Motor neuron (in vitro differentiated cells): ENCODE data around the gene GPHN. TPM values are rescaled to one million over a fixed set of nuclear protein-coding genes. Genes with fewer than 3 reads are reported as not detected.
A peak's percentile ranks its signal among the peaks of the same experiment; 100 is the strongest.
"Not testable (repeated sequence)": the region's sequence is repeated elsewhere in the genome, so short reads cannot be mapped to it uniquely, and the experiment has no call there.

ENCODE experiments used
- ATAC-seq, 8 experiments: fragments of 200-7000 bp; cut with Tn5 transposase; replicated peaks in 6 of 8; 2 replicates each; pipeline ENCODE4 v1.8.0; 2021; ENCODE audit warnings: mild to moderate bottlenecking in 8 of 8, moderate library complexity in 8 of 8
- H3K27ac ChIP-seq, 2 donors: fragments of 250-450 bp; sonication (Bioruptor Pico); 2 replicates each; pipeline ENCODE4 v1.9.0; 2021; ENCODE audit warnings: antibody characterized with exemption in 2 of 2, mild to moderate bottlenecking in 2 of 2, moderate library complexity in 1 of 2
- H3K4me1 ChIP-seq, 2 donors: fragments of 250-450 bp; sonication (Bioruptor Pico); replicated peaks in 1 of 2; 2 replicates each; pipeline ENCODE4 v1.6.1; 2021; ENCODE audit warnings: antibody characterized with exemption in 2 of 2, mild to moderate bottlenecking in 2 of 2, moderate library complexity in 1 of 2
- H3K4me3 ChIP-seq, 5 donors: fragments of 250-450 bp; sonication (Bioruptor Pico); 2 replicates each; pipeline ENCODE4 v1.9.0; 2021; ENCODE audit warnings: antibody characterized with exemption in 5 of 5, mild to moderate bottlenecking in 5 of 5, moderate library complexity in 4 of 5
- WGBS, 10 experiments: fragments of 450-650 bp; shearing (Covaris generic); methylation state at CpG; one replicate each; pipeline ENCODE4 v1.0.0; 2022; 5-methylcytosine and 5-hydroxymethylcytosine counted together
- in situ Hi-C, 9 experiments: fragments of 400-800 bp; cut with MboI; loops; one replicate each; pipeline ENCODE4 v1.15.0; 2021; ENCODE audit warnings: low sequenced_read_pairs in 9 of 9, low pct_unique_long_range_greater_than_20kb in 2 of 9; ENCODE audit not compliant: unreplicated experiment in 9 of 9
- total RNA-seq, 8 experiments: library from RNA; unstranded; fragments of 300-600 nt; gene quantifications; 2 replicates each; pipeline versions ENCODE4 v1.2.3 to v1.2.4, GENCODE V29; 2022

Gene GPHN
- total RNA-seq, 8 experiments from 2014 or later, result 15.9 to 77.5 (median 55.0) TPM

- in situ Hi-C loops, result no loop called here
- no peak for ATAC-seq
- WGBS, 10 experiments, result 80 to 100% (median 95%) methylated on average over 1 to 3 of the region's 3 CpGs; no CpG with 5 or more reads in 5 of the 10 experiments
- H3K27ac ChIP-seq, result no peak overlapping the region
- H3K4me1 ChIP-seq, result no peaks in the 10 kb centered on the region
- H3K4me3 ChIP-seq, result no peak overlapping the region
These were observed 524.2 kb downstream of the GPHN start for GRCh38 chr14:67031920-67032774.

DNA sequence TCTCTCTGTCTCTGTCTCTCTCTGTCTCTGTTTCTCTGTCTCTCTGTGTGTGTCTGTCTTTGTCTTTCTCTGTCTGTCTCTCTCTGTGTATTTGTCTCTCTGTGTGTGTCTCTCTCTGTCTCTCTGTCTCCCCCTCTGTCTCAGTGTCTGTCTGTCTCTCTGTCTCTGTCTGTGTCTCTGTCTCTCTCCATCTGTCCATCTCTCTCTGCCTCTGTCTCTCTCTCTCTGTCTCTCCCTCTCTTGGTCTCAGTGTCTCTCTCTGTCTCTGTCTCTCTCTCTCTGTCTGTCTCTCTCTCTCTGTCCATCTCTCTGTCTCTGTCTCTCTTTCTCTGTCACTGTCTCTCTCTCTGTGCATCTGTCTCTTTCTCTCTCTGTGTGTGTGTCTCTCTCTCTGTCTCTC, 537.5 kb downstream of the GPHN start:
- H3K27ac ChIP-seq, result no peak overlapping the region
- in situ Hi-C loops, result no loop called here
- no peak for ATAC-seq
- H3K4me1 ChIP-seq, result no peaks in the 10 kb centered on the region
- no peak overlapping the region for H3K4me3 ChIP-seq

DNA sequence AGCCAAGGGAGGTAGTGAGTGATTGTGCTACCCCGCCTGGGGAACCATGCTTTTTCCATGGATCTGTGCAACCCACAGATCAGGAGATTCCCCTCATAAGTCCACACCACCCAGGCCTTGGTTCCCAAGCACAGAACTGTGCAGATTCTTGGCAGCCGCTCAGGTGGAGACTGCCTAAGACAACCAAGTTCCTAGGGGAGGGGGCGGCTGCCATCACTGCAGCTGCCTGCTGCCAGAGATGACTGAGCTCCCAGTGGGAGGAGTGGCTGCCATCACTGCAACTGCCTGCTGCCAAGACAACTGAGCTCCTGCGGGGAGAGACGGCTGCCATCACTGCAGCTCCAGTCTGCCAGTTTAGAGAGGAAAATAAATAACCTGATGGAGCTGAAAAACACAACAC, 542.9 kb downstream of the GPHN start:
- Histone ChIP-seq H3K4me3 (no peak overlapping the region), H3K27ac (no peak overlapping the region), H3K4me1 (no peaks in the 10 kb centered on the region)
- WGBS, 10 experiments, result 83 to 100% (median 100%) methylated on average over 1 to 5 of the region's 5 CpGs; no CpG with 5 or more reads in 5 of the 10 experiments
- in situ Hi-C loops, result no loop called here
- no peak for ATAC-seq

GRCh38 chr14:67056684-67057083, 548.7 kb downstream of the GPHN start:
- ATAC-seq, result no peak
- 100% methylated on average over 1 of the region's 21 CpGs; no CpG with 5 or more reads in 8 of the 10 experiments for WGBS, 10 experiments
- in situ Hi-C loops, result no loop called here
- Histone ChIP-seq H3K4me1 (no peaks in the 10 kb centered on the region), H3K27ac (no peak overlapping the region), H3K4me3 (no peak overlapping the region)

DNA sequence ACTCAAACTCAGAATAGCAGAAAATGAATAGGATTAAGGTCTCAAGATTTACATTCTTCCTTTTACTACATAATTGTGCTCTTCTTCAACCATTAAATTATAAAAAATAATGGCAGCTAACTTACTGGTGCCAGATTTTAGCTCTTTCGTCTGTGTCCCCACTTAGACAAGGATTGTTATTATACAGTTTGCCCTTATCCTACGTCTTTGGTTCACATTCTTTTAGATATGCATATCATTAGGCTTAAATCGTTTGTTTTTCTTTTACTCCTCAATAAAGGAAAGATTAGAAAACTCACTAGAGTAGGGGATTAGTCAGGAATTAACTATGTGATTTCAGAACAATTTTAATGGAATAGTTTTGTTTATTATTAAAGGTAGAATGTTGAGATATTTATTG, 551.6 kb downstream of the GPHN start:
- ATAC-seq, result no peak
- H3K27ac ChIP-seq, result no peak overlapping the region
- WGBS, 10 experiments, result 34 to 100% (median 81%) methylated on average over 1 to 3 of the region's 3 CpGs; no CpG with 5 or more reads in 1 of the 10 experiments
- H3K4me1 ChIP-seq, result no peaks in the 10 kb centered on the region
- in situ Hi-C loops, result no loop called here
- no peak overlapping the region for H3K4me3 ChIP-seq

DNA sequence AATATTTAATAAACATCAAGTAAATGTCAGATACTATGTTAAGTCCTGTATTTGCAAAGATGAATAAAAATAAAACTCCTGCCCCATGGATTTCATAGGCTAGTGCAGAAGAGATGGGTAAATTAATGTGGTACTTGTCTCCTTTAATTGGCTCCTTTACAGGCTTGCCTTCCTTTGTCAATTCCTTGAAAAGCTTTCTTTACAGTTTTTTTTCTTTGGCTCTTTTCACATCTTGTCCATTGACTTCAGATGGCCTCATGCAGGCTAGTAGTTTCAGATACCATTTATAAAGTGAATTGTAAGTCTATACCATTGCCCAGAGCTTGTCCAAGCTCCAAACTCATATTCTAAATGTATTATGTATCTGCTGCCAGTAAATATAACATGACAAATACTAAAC, 552.6 kb downstream of the GPHN start:
- in situ Hi-C loops, result no loop called here
- ATAC-seq, result no peak
- H3K27ac ChIP-seq, result no peak overlapping the region
- H3K4me1 ChIP-seq, result no peaks in the 10 kb centered on the region
- no peak overlapping the region for H3K4me3 ChIP-seq

DNA sequence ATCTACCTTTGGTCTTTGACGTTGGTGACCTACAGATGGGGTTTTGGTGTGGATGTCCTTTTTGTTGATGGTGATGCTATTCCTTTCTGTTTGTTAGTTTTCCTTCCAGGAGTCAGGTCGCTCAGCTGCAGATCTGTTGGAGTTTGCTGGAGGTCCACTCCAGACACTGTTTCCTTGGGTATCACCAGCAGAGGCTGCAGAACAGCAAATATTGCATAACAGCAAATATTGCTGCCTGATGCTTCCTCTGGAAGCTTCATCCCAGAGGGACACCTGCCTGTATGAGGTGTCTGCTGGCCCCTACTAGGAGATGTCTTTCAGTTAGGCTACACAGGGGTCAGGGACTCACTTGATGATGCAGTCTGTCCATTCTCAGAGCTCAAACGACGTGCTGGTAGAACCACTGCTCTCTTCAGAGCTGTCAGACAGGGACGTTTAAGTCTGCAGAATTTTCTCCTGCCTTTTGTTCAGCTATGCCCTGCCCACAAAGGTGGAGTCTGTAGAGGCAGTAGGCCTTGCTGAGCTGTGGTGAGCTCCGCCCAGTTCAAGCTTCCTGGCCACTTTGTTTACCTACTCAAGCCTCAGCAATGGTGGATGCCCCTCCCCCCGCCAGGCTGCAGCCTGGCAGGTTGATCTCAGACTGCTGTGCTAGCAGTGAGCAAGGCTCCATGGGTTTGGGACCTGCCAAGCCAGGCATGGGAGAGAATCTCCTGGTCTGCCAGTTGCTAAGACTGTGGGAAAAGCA, 559.3 kb downstream of the GPHN start:
- ATAC-seq, in situ Hi-C loops, H3K4me1 ChIP-seq, H3K4me3 ChIP-seq, H3K27ac ChIP-seq: not testable (repeated sequence)
- 50 to 100% (median 85%) methylated on average over 1 to 5 of the region's 7 CpGs; no CpG with 5 or more reads in 2 of the 10 experiments for WGBS, 10 experiments

DNA sequence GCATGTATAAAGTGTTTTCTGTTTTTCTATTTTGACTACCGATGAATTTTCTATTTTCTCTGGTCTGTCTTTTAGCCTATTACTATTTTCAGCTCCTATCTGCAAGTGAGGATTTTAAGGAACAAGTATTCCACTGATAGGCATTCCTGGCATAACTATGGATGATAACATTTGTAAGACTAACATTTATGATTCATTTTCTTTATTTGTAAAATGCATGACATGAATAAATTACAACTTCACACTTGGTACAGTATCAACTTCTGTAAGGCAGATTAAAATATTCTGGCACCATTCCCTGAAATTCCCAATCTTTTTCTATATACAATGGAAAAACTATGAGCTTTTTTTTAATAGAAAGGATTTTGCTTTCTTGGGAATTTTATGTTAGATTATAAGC, 560.3 kb downstream of the GPHN start:
- WGBS, 10 experiments, result 17 to 100% (median 88%) methylated on average over 1 of the region's 1 CpG; no CpG with 5 or more reads in 2 of the 10 experiments
- H3K27ac ChIP-seq, result no peak overlapping the region
- ATAC-seq, result no peak

GRCh38 chr14:67071506-67071905, 563.6 kb downstream of the GPHN start:
- WGBS, 10 experiments, result 100% methylated on average over 1 to 2 of the region's 3 CpGs; no CpG with 5 or more reads in 3 of the 10 experiments
- no peak for ATAC-seq
- Histone ChIP-seq H3K27ac (no peak overlapping the region), H3K4me3 (no peak overlapping the region), H3K4me1 (no peaks in the 10 kb centered on the region)
- in situ Hi-C loops, result no loop called here

More for the DNA sequence above, 560.3 kb downstream of the GPHN start:
- Histone ChIP-seq H3K4me1 (no peaks in the 10 kb centered on the region), H3K4me3 (no peak overlapping the region)
- in situ Hi-C loops, result no loop called here

DNA sequence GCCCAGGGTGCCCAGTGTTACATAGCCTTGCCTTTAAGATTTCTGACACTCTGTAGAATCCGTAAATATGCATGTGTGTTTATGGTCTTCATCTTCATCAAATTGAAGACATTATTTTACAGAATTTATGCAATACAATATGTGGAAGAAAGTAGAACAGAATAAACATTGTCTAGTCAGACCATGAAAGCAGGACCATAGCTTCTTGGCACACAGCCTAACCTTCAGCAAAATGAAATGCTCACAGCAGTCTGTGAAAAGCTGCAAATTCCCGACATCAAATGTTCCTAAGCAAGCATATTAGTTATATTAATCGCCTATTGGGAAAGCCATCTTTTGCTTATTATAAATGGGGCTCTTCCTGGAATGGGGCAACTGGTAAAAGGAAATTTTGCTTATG, 570.0 kb downstream of the GPHN start:
- Histone ChIP-seq H3K4me1 (no peaks in the 10 kb centered on the region), H3K27ac (no peak overlapping the region), H3K4me3 (no peak overlapping the region)
- WGBS, 10 experiments, result 46 to 100% (median 88%) methylated on average over 1 to 3 of the region's 3 CpGs
- peak in 1 of 8 experiments; percentile 12 for ATAC-seq
- in situ Hi-C loops, result no loop called here

GRCh38 chr14:67079846-67080245, 571.9 kb downstream of the GPHN start:
- no peak for ATAC-seq
- Histone ChIP-seq H3K27ac (no peak overlapping the region), H3K4me3 (no peak overlapping the region), H3K4me1 (no peaks in the 10 kb centered on the region)
- in situ Hi-C loops, result no loop called here

DNA sequence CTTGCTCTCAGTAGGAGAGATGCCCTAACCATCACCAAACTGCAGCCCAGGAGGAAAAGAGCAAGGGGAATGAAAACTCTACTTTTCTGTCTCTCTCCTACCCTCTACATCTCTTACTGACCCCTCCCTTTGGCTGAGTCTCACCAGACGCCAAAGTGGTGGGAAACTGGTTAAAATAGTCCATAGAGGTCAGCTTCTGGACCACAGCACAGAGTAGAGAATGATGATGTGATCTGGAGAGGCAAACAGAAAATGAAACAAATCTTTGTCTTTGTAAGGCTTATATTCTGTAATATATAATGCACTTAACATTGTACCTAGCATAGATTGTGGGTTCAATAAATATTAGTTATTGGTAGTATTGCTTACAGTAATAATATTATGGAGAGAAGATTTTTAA, 600.3 kb downstream of the GPHN start:
- ATAC-seq, result no peak
- H3K4me1 ChIP-seq, result peaks cover 0 to 11% of the 10 kb centered on the region in 2 donors
- 44 to 100% (median 54%) methylated on average over 1 of the region's 1 CpG; no CpG with 5 or more reads in 7 of the 10 experiments for WGBS, 10 experiments
- in situ Hi-C loops, result loop anchor here in 1 of 9 experiments (25.0 kb wide), 1 partner anchor 721 kb away; no protein-coding TSS in a partner anchor
- H3K4me3 ChIP-seq, result no peak overlapping the region
- H3K27ac ChIP-seq, result no peak overlapping the region

DNA sequence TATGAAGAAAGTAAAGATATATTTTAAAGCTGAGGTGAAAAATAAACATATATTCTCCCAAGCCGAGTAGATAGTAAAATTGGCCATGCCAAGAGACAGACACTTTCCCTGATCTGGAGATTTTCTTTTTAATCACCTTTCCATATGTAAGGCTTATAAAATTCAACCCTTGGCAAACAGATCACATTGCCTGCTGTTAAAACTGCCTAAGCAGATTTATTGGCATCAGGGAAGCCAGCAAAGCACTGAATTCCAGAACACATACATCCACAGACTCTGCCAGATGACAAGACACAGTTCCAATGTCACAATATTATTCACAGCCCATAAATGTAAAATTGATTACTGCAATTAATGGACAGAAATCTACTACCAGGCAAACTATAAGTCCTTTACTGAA, 603.1 kb downstream of the GPHN start:
- peak in 1 of 8 experiments; percentile 70 for ATAC-seq
- 43 to 100% (median 76%) methylated on average over 1 of the region's 1 CpG; no CpG with 5 or more reads in 4 of the 10 experiments for WGBS, 10 experiments
- H3K4me1 ChIP-seq, result peaks cover 0 to 11% of the 10 kb centered on the region in 2 donors
- in situ Hi-C loops, result loop anchor here in 1 of 9 experiments (25.0 kb wide), 1 partner anchor 724 kb away; no protein-coding TSS in a partner anchor
- no peak overlapping the region for H3K4me3 ChIP-seq
- no peak overlapping the region for H3K27ac ChIP-seq
